WTC11 (cell line): ENCODE measurements around the gene TEAD1.

Experiments
- MLX ChIP-seq: sonication (generic); formaldehyde crosslinking; IDR thresholded peaks from 2 replicates; pipeline ENCODE4 v1.8.1; 2023; ENCODE audit warnings: mild to moderate bottlenecking, missing genetic modification reagents, moderate library complexity
- TP53 ChIP-seq: sonication (generic); formaldehyde crosslinking; IDR thresholded peaks from 2 replicates; pipeline ENCODE4 v1.8.1; 2023; ENCODE audit warnings: mild to moderate bottlenecking, missing genetic modification reagents
- ZBTB21 ChIP-seq: sonication (generic); formaldehyde crosslinking; IDR thresholded peaks from 2 replicates; pipeline ENCODE4 v1.8.1; 2023; ENCODE audit warnings: mild to moderate bottlenecking, missing genetic modification reagents, borderline replicate concordance
- ZNF121 ChIP-seq: sonication (generic); formaldehyde crosslinking; IDR thresholded peaks from 2 replicates; pipeline ENCODE4 v1.8.0; 2023; ENCODE audit warnings: missing genetic modification reagents
- ZNF138 ChIP-seq: sonication (generic); formaldehyde crosslinking; conservative IDR thresholded peaks from 2 replicates; pipeline ENCODE4 v1.8.1; 2022; ENCODE audit warnings: mild to moderate bottlenecking, moderate library complexity, missing genetic modification reagents
- TF ChIP-seq, protein P1 (sequence below): fragments of 200-600 bp; IDR thresholded peaks from 2 replicates; pipeline ENCODE4 v1.8.0; 2022; ENCODE audit warnings: antibody characterized with exemption
- TF ChIP-seq, protein P2 (sequence below): sonication (generic); formaldehyde crosslinking; IDR thresholded peaks from 2 replicates; pipeline ENCODE4 v1.8.1; 2023; ENCODE audit warnings: mild to moderate bottlenecking, missing genetic modification reagents, moderate library complexity
- TF ChIP-seq, protein P3 (sequence below): sonication (generic); formaldehyde crosslinking; IDR thresholded peaks from 2 replicates; pipeline ENCODE4 v1.8.1; 2023; ENCODE audit warnings: mild to moderate bottlenecking, missing genetic modification reagents, borderline replicate concordance

- TF ChIP-seq, protein P1, sequence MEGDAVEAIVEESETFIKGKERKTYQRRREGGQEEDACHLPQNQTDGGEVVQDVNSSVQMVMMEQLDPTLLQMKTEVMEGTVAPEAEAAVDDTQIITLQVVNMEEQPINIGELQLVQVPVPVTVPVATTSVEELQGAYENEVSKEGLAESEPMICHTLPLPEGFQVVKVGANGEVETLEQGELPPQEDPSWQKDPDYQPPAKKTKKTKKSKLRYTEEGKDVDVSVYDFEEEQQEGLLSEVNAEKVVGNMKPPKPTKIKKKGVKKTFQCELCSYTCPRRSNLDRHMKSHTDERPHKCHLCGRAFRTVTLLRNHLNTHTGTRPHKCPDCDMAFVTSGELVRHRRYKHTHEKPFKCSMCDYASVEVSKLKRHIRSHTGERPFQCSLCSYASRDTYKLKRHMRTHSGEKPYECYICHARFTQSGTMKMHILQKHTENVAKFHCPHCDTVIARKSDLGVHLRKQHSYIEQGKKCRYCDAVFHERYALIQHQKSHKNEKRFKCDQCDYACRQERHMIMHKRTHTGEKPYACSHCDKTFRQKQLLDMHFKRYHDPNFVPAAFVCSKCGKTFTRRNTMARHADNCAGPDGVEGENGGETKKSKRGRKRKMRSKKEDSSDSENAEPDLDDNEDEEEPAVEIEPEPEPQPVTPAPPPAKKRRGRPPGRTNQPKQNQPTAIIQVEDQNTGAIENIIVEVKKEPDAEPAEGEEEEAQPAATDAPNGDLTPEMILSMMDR: no peak
- TF ChIP-seq, protein P2, sequence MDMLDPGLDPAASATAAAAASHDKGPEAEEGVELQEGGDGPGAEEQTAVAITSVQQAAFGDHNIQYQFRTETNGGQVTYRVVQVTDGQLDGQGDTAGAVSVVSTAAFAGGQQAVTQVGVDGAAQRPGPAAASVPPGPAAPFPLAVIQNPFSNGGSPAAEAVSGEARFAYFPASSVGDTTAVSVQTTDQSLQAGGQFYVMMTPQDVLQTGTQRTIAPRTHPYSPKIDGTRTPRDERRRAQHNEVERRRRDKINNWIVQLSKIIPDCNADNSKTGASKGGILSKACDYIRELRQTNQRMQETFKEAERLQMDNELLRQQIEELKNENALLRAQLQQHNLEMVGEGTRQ: no peak
- TF ChIP-seq ZNF138 (CRISPR knock-in tag): no peak
- no peak for TF ChIP-seq MLX
- no peak for TF ChIP-seq ZNF121 (CRISPR knock-in tag)
- no peak for TF ChIP-seq TP53 (CRISPR knock-in tag)
- TF ChIP-seq, protein P3, sequence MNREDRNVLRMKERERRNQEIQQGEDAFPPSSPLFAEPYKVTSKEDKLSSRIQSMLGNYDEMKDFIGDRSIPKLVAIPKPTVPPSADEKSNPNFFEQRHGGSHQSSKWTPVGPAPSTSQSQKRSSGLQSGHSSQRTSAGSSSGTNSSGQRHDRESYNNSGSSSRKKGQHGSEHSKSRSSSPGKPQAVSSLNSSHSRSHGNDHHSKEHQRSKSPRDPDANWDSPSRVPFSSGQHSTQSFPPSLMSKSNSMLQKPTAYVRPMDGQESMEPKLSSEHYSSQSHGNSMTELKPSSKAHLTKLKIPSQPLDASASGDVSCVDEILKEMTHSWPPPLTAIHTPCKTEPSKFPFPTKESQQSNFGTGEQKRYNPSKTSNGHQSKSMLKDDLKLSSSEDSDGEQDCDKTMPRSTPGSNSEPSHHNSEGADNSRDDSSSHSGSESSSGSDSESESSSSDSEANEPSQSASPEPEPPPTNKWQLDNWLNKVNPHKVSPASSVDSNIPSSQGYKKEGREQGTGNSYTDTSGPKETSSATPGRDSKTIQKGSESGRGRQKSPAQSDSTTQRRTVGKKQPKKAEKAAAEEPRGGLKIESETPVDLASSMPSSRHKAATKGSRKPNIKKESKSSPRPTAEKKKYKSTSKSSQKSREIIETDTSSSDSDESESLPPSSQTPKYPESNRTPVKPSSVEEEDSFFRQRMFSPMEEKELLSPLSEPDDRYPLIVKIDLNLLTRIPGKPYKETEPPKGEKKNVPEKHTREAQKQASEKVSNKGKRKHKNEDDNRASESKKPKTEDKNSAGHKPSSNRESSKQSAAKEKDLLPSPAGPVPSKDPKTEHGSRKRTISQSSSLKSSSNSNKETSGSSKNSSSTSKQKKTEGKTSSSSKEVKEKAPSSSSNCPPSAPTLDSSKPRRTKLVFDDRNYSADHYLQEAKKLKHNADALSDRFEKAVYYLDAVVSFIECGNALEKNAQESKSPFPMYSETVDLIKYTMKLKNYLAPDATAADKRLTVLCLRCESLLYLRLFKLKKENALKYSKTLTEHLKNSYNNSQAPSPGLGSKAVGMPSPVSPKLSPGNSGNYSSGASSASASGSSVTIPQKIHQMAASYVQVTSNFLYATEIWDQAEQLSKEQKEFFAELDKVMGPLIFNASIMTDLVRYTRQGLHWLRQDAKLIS (CRISPR knock-in tag): no peak
- TF ChIP-seq ZBTB21 (CRISPR knock-in tag): no peak
Measured at GRCh38 chr11:12966002-12966401, 291.8 kb downstream of the TEAD1 start.
